Adrenal gland (tissue), 12 donors: ENCODE data around the gene SBF2. TPM values are rescaled to one million over a fixed set of nuclear protein-coding genes. Genes with fewer than 3 reads are reported as not detected.

Experiments
- DNase-seq, 7 donors: peaks; one replicate each; pipeline ENCODE4 v3.0.0-alpha.2; 2019 to 2020
- H3K27ac ChIP-seq, 5 donors: fragments of 200-600 bp; sonication (generic) in 4 of 5; 1 replicate in 3 of 5; 2 replicates in 2 of 5; pipeline versions ENCODE4 v1.5.1 to v1.8.0; 2016 to 2020; ENCODE audit warnings: mild to moderate bottlenecking in 1 of 5
- H3K27me3 ChIP-seq: fragments of 200-600 bp; 2 replicates; pipeline ENCODE4 v1.8.0; 2021
- H3K36me3 ChIP-seq, 2 donors: fragments of 200-600 bp; replicated peaks in 1 of 2; 1 replicate in 1 of 2; 2 replicates in 1 of 2; pipeline versions ENCODE4 v1.5.1 to v1.8.0; 2018 to 2022
- H3K4me1 ChIP-seq, 2 donors: fragments of 200-600 bp; replicated peaks in 1 of 2; 1 replicate in 1 of 2; 2 replicates in 1 of 2; pipeline versions ENCODE4 v1.5.1 to v1.8.0; 2018 to 2021
- H3K4me3 ChIP-seq, 4 donors: fragments of 200-600 bp; sonication (generic) in 3 of 4; one replicate each; pipeline ENCODE4 v1.5.1; 2016 to 2018
- H3K9me3 ChIP-seq, 3 donors: fragments of 200-600 bp; sonication (generic) in 1 of 3; replicated peaks in 1 of 3; 1 replicate in 2 of 3; 2 replicates in 1 of 3; pipeline versions ENCODE4 v1.5.1 to v1.8.0; 2016 to 2021
- POLR2A ChIP-seq, 2 donors: fragments of 450-650 bp; IDR thresholded peaks; one replicate each; pipeline ENCODE4 v1.6.1; 2017; ENCODE audit warnings: antibody characterized with exemption in 2 of 2, mild to moderate bottlenecking in 2 of 2, moderate library complexity in 1 of 2
- whole genome bisulfite sequencing, 4 donors: extraction: QIAGEN DNeasy Blood & Tissue Kit in 2 of 4; methylation state at CpG; one replicate each; pipeline versions ENCODE4 v1.1.5 to v1.1.7; 2013 to 2017; 5-methylcytosine and 5-hydroxymethylcytosine counted together
- intact Hi-C, 2 donors: fragments of 100-400 bp; cut with DNase I; formaldehyde crosslinking; loops; one replicate each; pipeline versions ENCODE4 v1.14.1 to v1.15.0; 2022 to 2023
- polyA plus RNA-seq, 3 donors: library from polyadenylated mRNA; stranded (reverse); fragments of 200-250 nt in 2 of 3; fragments of 350-450 nt in 1 of 3; fragmentation: Illumina TruSeq in 1 of 3; extraction: RNeasy Lipid Tissue Mini Kit (QIAGEN cat#74804) in 1 of 3; gene quantifications; one replicate each; pipeline ENCODE4 v1.2.3, GENCODE V29; 2013 to 2014
- total RNA-seq, 9 donors: library from RNA; depleted of rRNA in 4 of 9; stranded (reverse); fragments of >200 nt in 4 of 9; fragments of 120-200 nt in 1 of 9; fragmentation: NEBNext Ultra II Directional in 1 of 9; extraction: Animal tissue kit (Norgen Biotek cat#: 25700) in 1 of 9; gene quantifications; one replicate each; pipeline versions ENCODE4 v1.1.0 to v1.2.4, GENCODE V29; 2013 to 2023
- TF ChIP-seq, protein P1 (sequence below), 6 experiments: fragments of 450-650 bp in 4 of 6; fragments of 200-600 bp in 2 of 6; sonication (generic) in 1 of 6; IDR thresholded peaks; 1 replicate in 5 of 6; 2 replicates in 1 of 6; pipeline versions ENCODE4 v1.5.1 to v1.8.0; 2016 to 2021; ENCODE audit warnings: antibody characterized with exemption in 6 of 6, mild to moderate bottlenecking in 2 of 6, moderate library complexity in 1 of 6
- donor health status: healthy with polysubstance abuse.
- donor health status: Bipolar disorder and iron deficiency.
- donor health status: DM: yes; HTN: yes; CAD: no.
- donor health status: DM: no; HTN: no; CAD: no.
- donor health status: DM: no; HTN: no; CAD: no.
- donor health status: DM: yes; HTN: yes; CAD: no.

Gene SBF2
- total and polyA plus RNA-seq, 12 donors: 12.5 to 66.7 (median 38.0) TPM

DNA sequence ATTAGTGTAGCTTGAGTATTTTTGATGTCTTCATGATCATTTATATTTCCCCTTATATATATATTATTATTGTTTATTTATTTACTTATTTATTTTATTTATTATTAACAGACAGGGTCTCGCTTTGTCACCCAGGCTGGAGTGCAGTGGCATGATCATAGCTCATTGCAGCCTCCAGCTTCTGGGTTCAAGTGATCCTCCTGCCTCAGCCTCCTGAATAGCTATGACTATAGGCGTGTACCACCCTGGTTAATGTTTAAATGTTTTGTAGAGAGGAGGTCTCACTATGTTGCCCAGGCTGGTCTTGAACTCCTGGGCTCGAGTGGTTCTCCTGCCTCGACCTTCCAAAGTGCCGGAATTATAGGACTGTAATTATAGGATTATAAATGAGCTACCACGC lies 21.1 kb upstream of the SBF2 start:
- TF ChIP-seq, protein P1, sequence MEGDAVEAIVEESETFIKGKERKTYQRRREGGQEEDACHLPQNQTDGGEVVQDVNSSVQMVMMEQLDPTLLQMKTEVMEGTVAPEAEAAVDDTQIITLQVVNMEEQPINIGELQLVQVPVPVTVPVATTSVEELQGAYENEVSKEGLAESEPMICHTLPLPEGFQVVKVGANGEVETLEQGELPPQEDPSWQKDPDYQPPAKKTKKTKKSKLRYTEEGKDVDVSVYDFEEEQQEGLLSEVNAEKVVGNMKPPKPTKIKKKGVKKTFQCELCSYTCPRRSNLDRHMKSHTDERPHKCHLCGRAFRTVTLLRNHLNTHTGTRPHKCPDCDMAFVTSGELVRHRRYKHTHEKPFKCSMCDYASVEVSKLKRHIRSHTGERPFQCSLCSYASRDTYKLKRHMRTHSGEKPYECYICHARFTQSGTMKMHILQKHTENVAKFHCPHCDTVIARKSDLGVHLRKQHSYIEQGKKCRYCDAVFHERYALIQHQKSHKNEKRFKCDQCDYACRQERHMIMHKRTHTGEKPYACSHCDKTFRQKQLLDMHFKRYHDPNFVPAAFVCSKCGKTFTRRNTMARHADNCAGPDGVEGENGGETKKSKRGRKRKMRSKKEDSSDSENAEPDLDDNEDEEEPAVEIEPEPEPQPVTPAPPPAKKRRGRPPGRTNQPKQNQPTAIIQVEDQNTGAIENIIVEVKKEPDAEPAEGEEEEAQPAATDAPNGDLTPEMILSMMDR (IDR thresholded peaks at IDR 0.05): no peak
- TF ChIP-seq POLR2A (IDR thresholded peaks at IDR 0.05): no peak
- Histone ChIP-seq H3K27ac (no peak overlapping the region), H3K9me3 (no peaks in the 10 kb centered on the region), H3K27me3 (no peaks in the 10 kb centered on the region), H3K4me3 (no peak overlapping the region), H3K36me3 (no peaks in the 10 kb centered on the region), H3K4me1 (peaks cover 0 to 7% of the 10 kb centered on the region in 2 donors)
- intact Hi-C loops: no loop called here
- 84 to 91% (median 87%) methylated on average over 6 of the region's 6 CpGs for WGBS, 4 donors
- DNase-seq: no peak

DNA sequence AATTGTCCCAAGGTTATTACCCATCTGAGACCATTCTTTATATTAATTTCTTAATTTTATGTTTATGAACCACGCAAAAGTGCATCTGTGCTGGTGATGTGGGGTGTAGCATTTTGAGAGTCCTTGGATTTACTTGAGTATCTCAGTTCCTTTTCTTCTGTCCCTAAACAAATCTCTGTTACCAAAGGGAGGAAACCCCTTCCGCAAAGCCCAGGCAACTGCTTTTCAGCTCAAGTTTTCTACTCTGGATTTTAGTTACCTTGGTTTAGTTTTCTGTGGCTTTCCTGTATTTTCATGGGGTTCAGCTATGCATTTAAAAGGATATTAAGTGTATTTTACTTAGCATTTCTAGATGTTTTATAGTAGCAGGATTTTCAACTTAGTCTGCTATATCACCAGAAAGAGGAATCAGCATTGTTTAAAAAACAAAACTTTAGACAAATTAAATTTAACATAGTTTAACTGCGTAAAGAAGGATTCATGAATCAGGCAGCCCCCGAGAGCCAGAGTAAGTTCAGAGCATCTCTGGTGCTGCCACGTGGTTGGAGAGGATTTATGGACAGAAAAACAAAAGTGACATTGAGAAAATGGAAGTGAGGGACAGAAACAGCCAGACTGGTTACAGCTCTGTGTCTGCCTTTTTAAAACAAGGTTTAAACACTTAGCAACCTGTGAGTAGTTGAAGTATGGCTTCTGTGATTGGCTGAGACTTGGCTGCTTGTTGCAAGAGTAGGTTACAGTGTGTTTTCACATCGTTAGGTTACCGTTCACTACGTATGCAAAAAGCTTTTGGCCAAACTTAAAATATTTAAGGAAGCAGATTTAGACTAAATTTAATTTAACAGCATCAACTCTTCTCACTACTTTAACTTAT lies 20.4 kb upstream of the SBF2 start:
- Histone ChIP-seq H3K4me1 (peaks cover 0 to 8% of the 10 kb centered on the region in 2 donors), H3K36me3 (no peaks in the 10 kb centered on the region), H3K9me3 (no peaks in the 10 kb centered on the region), H3K27me3 (no peaks in the 10 kb centered on the region), H3K4me3 (no peak overlapping the region), H3K27ac (no peak overlapping the region)
- DNase-seq: peak in 5 of 7 donors; percentile 41 to 72 (median 61)
- intact Hi-C loops: no loop called here
- TF ChIP-seq, protein P1 (IDR thresholded peaks at IDR 0.05): no peak
- TF ChIP-seq POLR2A (IDR thresholded peaks at IDR 0.05): no peak
- 39 to 49% (median 45%) methylated on average over 8 of the region's 8 CpGs for WGBS, 4 donors

DNA sequence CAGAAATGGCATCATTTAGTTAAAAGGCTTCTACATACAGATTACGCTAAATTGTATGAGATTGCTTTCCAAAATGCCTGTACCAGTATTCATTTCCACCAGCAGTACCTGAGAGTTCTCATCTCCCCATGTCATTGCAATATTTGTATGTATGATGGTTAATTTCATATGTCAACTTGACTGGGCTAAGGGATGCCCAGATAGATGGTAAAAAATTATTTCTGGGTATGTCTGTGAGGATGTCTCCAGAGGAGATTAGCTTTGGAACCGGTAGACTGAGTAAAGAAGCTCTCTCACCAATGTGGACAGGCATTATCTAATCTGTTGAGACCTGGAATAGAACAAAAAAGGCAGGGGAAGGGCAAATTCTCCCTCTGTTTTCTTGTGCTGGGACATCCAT lies 17.8 kb upstream of the SBF2 start:
- Histone ChIP-seq H3K27ac (no peak overlapping the region), H3K9me3 (no peaks in the 10 kb centered on the region), H3K27me3 (no peaks in the 10 kb centered on the region), H3K36me3 (no peaks in the 10 kb centered on the region), H3K4me1 (peaks cover 11 to 22% of the 10 kb centered on the region in 2 donors), H3K4me3 (no peak overlapping the region)
- intact Hi-C loops: no loop called here
- WGBS, 4 donors: 92 to 96% (median 95%) methylated on average over 2 of the region's 2 CpGs
- no peak for DNase-seq
- TF ChIP-seq, protein P1 (IDR thresholded peaks at IDR 0.05): no peak
- no peak for TF ChIP-seq POLR2A (IDR thresholded peaks at IDR 0.05)

DNA sequence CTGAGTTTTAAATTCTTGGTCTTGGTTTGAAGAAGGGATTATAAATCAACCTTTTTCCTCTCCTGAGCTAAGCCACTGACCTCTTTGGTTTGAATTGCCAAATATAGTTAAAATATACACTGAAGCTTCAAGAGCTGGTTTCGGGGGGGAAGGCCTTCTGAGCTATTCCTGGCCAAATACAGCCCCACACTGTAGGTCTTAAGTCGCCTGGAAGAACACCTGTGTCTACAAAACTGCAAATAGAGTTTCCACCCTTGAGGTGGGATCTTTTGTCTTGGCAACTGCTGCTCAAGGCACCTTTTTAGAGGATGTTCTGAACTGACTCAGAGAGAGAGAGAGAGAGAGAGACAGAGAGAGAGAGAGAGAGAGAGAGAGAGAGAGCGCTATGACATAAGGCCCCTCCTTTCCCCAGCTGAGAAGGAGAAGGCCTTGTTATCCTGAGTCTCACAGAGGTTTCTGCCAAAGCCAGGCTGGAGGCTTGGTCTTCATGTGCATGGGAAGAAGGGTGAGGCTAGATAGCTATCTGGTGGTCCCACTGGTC lies 16.4 kb upstream of the SBF2 start:
- TF ChIP-seq, protein P1 (IDR thresholded peaks at IDR 0.05): no peak
- TF ChIP-seq POLR2A (IDR thresholded peaks at IDR 0.05): no peak
- peaks cover 11 to 22% of the 10 kb centered on the region in 2 donors for H3K4me1 ChIP-seq
- intact Hi-C loops: no loop called here

More for the DNA sequence above, 16.4 kb upstream of the SBF2 start:
- no peaks in the 10 kb centered on the region for H3K9me3 ChIP-seq
- no peaks in the 10 kb centered on the region for H3K36me3 ChIP-seq
- no peak for DNase-seq
- peak overlapping the region in 3 of 5 donors; percentile 63 to 81 (median 78) for H3K27ac ChIP-seq
- 80 to 86% (median 84%) methylated on average over 3 of the region's 3 CpGs for WGBS, 4 donors
- no peak overlapping the region for H3K4me3 ChIP-seq
- H3K27me3 ChIP-seq: no peaks in the 10 kb centered on the region
